ENCODE measurements around the gene GABRA1.

The GABRA1 gene

GRCh38 chr5:161847941-161848391 lies at the start of gene GABRA1:
TSS of gene GABRA1 (plus strand) at chr5:161848120. CDS start at chr5:161850811, 2,691 bp downstream.
- H3K4me1 ChIP-seq (ENCODE audit: control insufficient read depth, insufficient read depth, low read length), result peaks cover 17% of the 10 kb centered on the region
- H3K27ac ChIP-seq (ENCODE audit: low read depth, low read length), result no peak within 1 kb of the TSS
- peak within 1 kb of the TSS; percentile 76 for H3K4me3 ChIP-seq (ENCODE audit: low read depth, low read length)
- H3K36me3 ChIP-seq (ENCODE audit: control insufficient read depth, insufficient read depth, low read length), result no peaks in the 10 kb centered on the region
- no peaks in the 10 kb centered on the region for H3K9me3 ChIP-seq (ENCODE audit: control insufficient read depth, insufficient read depth, low read length)
- peaks cover 31% of the 10 kb centered on the region for H3K27me3 ChIP-seq (ENCODE audit: control insufficient read depth, insufficient read depth, low read length)
- no peak within 1 kb of the TSS for H3K9ac ChIP-seq (ENCODE audit: low read depth, low read length)

GRCh38 chr5:161799316-161799715 lies 48.6 kb upstream of the GABRA1 start:
- Histone ChIP-seq H3K4me1 (ENCODE audit: control insufficient read depth, insufficient read depth, low read length) (no peaks in the 10 kb centered on the region), H3K9me3 (ENCODE audit: control insufficient read depth, insufficient read depth, low read length) (no peaks in the 10 kb centered on the region), H3K36me3 (ENCODE audit: control insufficient read depth, insufficient read depth, low read length) (no peaks in the 10 kb centered on the region), H3K27ac (ENCODE audit: low read depth, low read length) (no peak overlapping the region), H3K4me3 (ENCODE audit: low read depth, low read length) (no peak overlapping the region), H3K9ac (ENCODE audit: low read depth, low read length) (no peak overlapping the region), H3K27me3 (ENCODE audit: control insufficient read depth, insufficient read depth, low read length) (no peaks in the 10 kb centered on the region)

- no peaks in the 10 kb centered on the region for H3K27me3 ChIP-seq (ENCODE audit: control insufficient read depth, insufficient read depth, low read length)
- no peak overlapping the region for H3K4me3 ChIP-seq (ENCODE audit: low read depth, low read length)
- no peak overlapping the region for H3K27ac ChIP-seq (ENCODE audit: low read depth, low read length)
- H3K4me1 ChIP-seq (ENCODE audit: control insufficient read depth, insufficient read depth, low read length), result no peaks in the 10 kb centered on the region
- no peaks in the 10 kb centered on the region for H3K36me3 ChIP-seq (ENCODE audit: control insufficient read depth, insufficient read depth, low read length)
- H3K9ac ChIP-seq (ENCODE audit: low read depth, low read length), result no peak overlapping the region
- no peaks in the 10 kb centered on the region for H3K9me3 ChIP-seq (ENCODE audit: control insufficient read depth, insufficient read depth, low read length)
These were observed 43.7 kb upstream of the GABRA1 start for GRCh38 chr5:161804263-161804662.

- Histone ChIP-seq H3K36me3 (ENCODE audit: control insufficient read depth, insufficient read depth, low read length) (no peaks in the 10 kb centered on the region), H3K27me3 (ENCODE audit: control insufficient read depth, insufficient read depth, low read length) (peaks cover 31% of the 10 kb centered on the region), H3K9me3 (ENCODE audit: control insufficient read depth, insufficient read depth, low read length) (no peaks in the 10 kb centered on the region), H3K27ac (ENCODE audit: low read depth, low read length) (no peak overlapping the region), H3K9ac (ENCODE audit: low read depth, low read length) (no peak overlapping the region), H3K4me1 (ENCODE audit: control insufficient read depth, insufficient read depth, low read length) (peaks cover 6% of the 10 kb centered on the region), H3K4me3 (ENCODE audit: low read depth, low read length) (peak overlapping the region; percentile 76)
These were observed 1.2 kb upstream of the GABRA1 start for GRCh38 chr5:161846746-161847145.

DNA sequence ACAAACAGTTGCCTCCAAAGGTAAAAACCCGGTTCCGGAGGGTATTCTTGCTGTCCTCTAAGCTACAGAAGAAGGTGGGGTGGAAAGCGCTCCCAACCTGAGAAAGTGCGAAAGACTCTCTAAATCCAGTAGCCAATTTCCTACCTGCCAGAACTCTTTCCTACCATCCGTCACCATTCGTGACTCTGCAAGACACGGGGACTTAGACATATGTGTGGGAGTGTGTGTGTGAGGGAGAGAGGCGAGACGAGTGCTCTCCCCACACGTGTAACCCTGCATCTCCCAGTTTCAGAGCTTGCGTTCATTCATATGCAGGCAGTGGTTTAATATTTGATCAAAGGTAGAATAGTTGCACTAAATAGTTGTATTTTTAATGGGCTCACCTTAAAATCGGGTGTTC lies 473 bp upstream of the GABRA1 start:
- peaks cover 31% of the 10 kb centered on the region for H3K27me3 ChIP-seq (ENCODE audit: control insufficient read depth, insufficient read depth, low read length)
- H3K9ac ChIP-seq (ENCODE audit: low read depth, low read length), result no peak overlapping the region
- no peak overlapping the region for H3K27ac ChIP-seq (ENCODE audit: low read depth, low read length)
- H3K36me3 ChIP-seq (ENCODE audit: control insufficient read depth, insufficient read depth, low read length), result no peaks in the 10 kb centered on the region
- H3K4me1 ChIP-seq (ENCODE audit: control insufficient read depth, insufficient read depth, low read length), result peaks cover 13% of the 10 kb centered on the region
- H3K4me3 ChIP-seq (ENCODE audit: low read depth, low read length), result peak overlapping the region; percentile 76
- H3K9me3 ChIP-seq (ENCODE audit: control insufficient read depth, insufficient read depth, low read length), result no peaks in the 10 kb centered on the region

GRCh38 chr5:161850491-161850890 lies 2.6 kb downstream of the GABRA1 start:
- Histone ChIP-seq H3K4me3 (ENCODE audit: low read depth, low read length) (no peak overlapping the region), H3K9ac (ENCODE audit: low read depth, low read length) (no peak overlapping the region), H3K36me3 (ENCODE audit: control insufficient read depth, insufficient read depth, low read length) (no peaks in the 10 kb centered on the region), H3K27ac (ENCODE audit: low read depth, low read length) (no peak overlapping the region), H3K27me3 (ENCODE audit: control insufficient read depth, insufficient read depth, low read length) (peaks cover 31% of the 10 kb centered on the region), H3K4me1 (ENCODE audit: control insufficient read depth, insufficient read depth, low read length) (peaks cover 30% of the 10 kb centered on the region), H3K9me3 (ENCODE audit: control insufficient read depth, insufficient read depth, low read length) (no peaks in the 10 kb centered on the region)

DNA sequence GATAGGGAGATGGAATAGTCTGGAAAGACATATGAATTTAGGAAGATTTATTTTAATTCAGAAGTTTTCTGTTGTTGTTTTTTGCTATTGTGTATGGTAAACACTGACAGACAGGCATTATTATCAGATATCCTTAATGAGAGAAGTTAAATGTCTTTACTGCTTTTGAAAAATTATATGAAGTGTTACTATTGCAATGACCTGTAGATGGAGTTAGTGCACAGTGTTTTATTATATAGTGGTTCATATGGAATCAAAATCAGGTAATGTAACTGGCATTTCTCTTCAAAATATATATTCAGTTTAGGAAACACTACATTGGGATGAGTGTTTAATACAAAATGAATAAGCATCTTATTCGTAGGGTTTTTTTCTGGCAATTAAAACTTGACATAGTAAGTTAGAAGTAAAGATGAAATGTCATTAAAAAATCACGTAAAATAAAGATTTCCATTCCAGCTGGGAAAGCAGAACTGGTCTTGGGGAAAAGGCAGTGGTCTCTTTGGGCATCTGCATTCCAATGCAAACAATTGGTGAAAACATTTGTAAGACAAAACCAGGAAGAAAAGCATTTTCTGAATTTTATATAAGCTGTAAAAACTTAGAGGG lies 3.9 kb downstream of the GABRA1 start:
- peaks cover 34% of the 10 kb centered on the region for H3K4me1 ChIP-seq (ENCODE audit: control insufficient read depth, insufficient read depth, low read length)
- H3K9me3 ChIP-seq (ENCODE audit: control insufficient read depth, insufficient read depth, low read length), result no peaks in the 10 kb centered on the region
- no peak overlapping the region for H3K9ac ChIP-seq (ENCODE audit: low read depth, low read length)
- peak overlapping the region; percentile 39 for H3K27ac ChIP-seq (ENCODE audit: low read depth, low read length)
- H3K4me3 ChIP-seq (ENCODE audit: low read depth, low read length), result peak overlapping the region; percentile 12; the same call in 1 of the 2 replicates
- no peaks in the 10 kb centered on the region for H3K36me3 ChIP-seq (ENCODE audit: control insufficient read depth, insufficient read depth, low read length)
- peaks cover 31% of the 10 kb centered on the region for H3K27me3 ChIP-seq (ENCODE audit: control insufficient read depth, insufficient read depth, low read length)

DNA sequence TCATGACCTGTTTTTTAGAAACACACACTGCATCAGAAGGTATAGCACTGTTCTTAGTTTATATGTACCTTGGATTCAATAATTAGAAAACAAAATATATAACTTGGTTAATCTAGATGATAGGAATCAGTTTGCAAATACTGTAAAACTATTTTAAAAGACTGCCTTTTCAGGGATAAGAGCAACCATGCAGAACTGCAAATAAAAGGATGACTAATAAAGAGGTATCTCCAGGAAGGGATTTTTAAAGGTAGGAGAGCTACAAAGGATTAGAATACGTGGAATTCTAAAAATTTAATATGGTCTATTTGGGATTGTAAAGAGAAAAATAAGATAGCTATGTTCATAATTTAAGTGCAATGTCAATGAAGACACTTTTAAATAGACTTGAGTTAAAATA lies 9.4 kb downstream of the GABRA1 start:
- Histone ChIP-seq H3K9me3 (ENCODE audit: control insufficient read depth, insufficient read depth, low read length) (no peaks in the 10 kb centered on the region), H3K27ac (ENCODE audit: low read depth, low read length) (peak overlapping the region; percentile 68), H3K36me3 (ENCODE audit: control insufficient read depth, insufficient read depth, low read length) (no peaks in the 10 kb centered on the region), H3K4me3 (ENCODE audit: low read depth, low read length) (no peak overlapping the region), H3K9ac (ENCODE audit: low read depth, low read length) (no peak overlapping the region), H3K27me3 (ENCODE audit: control insufficient read depth, insufficient read depth, low read length) (no peaks in the 10 kb centered on the region), H3K4me1 (ENCODE audit: control insufficient read depth, insufficient read depth, low read length) (peaks cover 42% of the 10 kb centered on the region)

GRCh38 chr5:161863259-161863658 lies 15.3 kb downstream of the GABRA1 start:
- peaks cover 7% of the 10 kb centered on the region; the same call in 1 of the 2 replicates for H3K4me1 ChIP-seq (ENCODE audit: control insufficient read depth, insufficient read depth, low read length)
- H3K36me3 ChIP-seq (ENCODE audit: control insufficient read depth, insufficient read depth, low read length), result no peaks in the 10 kb centered on the region
- H3K9ac ChIP-seq (ENCODE audit: low read depth, low read length), result no peak overlapping the region
- H3K4me3 ChIP-seq (ENCODE audit: low read depth, low read length), result no peak overlapping the region
- no peaks in the 10 kb centered on the region for H3K9me3 ChIP-seq (ENCODE audit: control insufficient read depth, insufficient read depth, low read length)
- no peak overlapping the region for H3K27ac ChIP-seq (ENCODE audit: low read depth, low read length)
- H3K27me3 ChIP-seq (ENCODE audit: control insufficient read depth, insufficient read depth, low read length), result no peaks in the 10 kb centered on the region

- Histone ChIP-seq H3K27me3 (ENCODE audit: control insufficient read depth, insufficient read depth, low read length) (no peaks in the 10 kb centered on the region), H3K4me1 (ENCODE audit: control insufficient read depth, insufficient read depth, low read length) (peaks cover 7% of the 10 kb centered on the region; the same call in 1 of the 2 replicates), H3K9ac (ENCODE audit: low read depth, low read length) (no peak overlapping the region), H3K27ac (ENCODE audit: low read depth, low read length) (no peak overlapping the region), H3K4me3 (ENCODE audit: low read depth, low read length) (no peak overlapping the region), H3K9me3 (ENCODE audit: control insufficient read depth, insufficient read depth, low read length) (no peaks in the 10 kb centered on the region), H3K36me3 (ENCODE audit: control insufficient read depth, insufficient read depth, low read length) (no peaks in the 10 kb centered on the region)
These were observed 15.9 kb downstream of the GABRA1 start for GRCh38 chr5:161863811-161864210.

DNA sequence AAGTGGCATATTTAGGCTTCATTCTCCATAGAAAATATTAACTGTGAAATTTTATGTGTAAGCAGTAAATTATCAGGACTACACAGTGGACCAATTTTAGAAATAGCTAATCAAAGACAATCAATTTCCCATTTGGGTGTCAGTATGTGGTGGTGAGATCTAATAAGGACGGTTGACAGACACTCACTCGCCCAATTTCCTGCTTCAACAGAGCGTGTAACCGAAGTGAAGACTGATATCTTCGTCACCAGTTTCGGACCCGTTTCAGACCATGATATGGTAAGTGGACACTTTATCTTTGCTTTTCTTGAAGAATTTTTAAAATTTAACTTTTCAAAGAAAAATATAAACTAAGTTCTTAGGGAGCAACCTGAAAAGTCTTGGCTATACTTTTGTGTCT lies 17.6 kb downstream of the GABRA1 start:
- H3K27me3 ChIP-seq (ENCODE audit: control insufficient read depth, insufficient read depth, low read length), result no peaks in the 10 kb centered on the region
- H3K36me3 ChIP-seq (ENCODE audit: control insufficient read depth, insufficient read depth, low read length), result no peaks in the 10 kb centered on the region
- no peak overlapping the region for H3K9ac ChIP-seq (ENCODE audit: low read depth, low read length)
- no peak overlapping the region for H3K27ac ChIP-seq (ENCODE audit: low read depth, low read length)
- H3K4me1 ChIP-seq (ENCODE audit: control insufficient read depth, insufficient read depth, low read length), result no peaks in the 10 kb centered on the region
- no peak overlapping the region for H3K4me3 ChIP-seq (ENCODE audit: low read depth, low read length)
- H3K9me3 ChIP-seq (ENCODE audit: control insufficient read depth, insufficient read depth, low read length), result no peaks in the 10 kb centered on the region

Data from HUES48 (cell line).